MM.1S (cell line): ENCODE results near the gene GOLGA8O.
"Not testable (repeated sequence)": the region's sequence is repeated elsewhere in the genome, so short reads cannot be mapped to it uniquely, and the experiment has no call there.

Experiments used
- CTCF ChIP-seq: fragments of 300-600 bp; sonication (generic); IDR thresholded peaks from 2 replicates; pipeline ENCODE4 v1.5.1; 2016; ENCODE audit warnings: antibody characterized with exemption, low read length, mixed read lengths
- EZH2 ChIP-seq: fragments of 300-600 bp; sonication (generic); optimal IDR thresholded peaks from 2 replicates; pipeline ENCODE3; 2017; ENCODE audit warnings: low read depth, mild to moderate bottlenecking, antibody characterized with exemption, low read length, mixed read lengths

DNA sequence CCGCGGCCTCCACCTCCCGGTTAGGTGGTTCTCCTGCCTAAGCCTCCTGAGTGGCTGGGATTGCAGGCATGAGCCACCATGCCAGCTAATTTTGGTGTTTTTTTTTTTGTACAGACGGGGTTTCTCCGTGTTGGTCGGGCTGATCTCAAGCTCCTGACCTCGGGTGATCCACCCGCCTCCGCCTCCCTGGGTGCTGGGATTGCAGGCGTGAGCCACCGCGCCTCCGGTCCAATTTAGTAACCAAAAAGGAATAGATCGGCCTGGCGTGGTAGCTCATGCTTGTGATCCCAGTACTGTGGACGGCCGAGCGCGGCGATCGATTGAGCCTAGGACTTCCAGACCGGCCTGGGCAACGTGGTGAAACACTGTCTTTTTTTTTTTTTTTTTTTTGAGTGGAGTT is 12.6 kb upstream of the GOLGA8O start:
- not testable (repeated sequence) for TF ChIP-seq EZH2, CTCF
